GM12875 (cell line): ENCODE data around the gene DNPEP.

Source experiments
- H3K4me3 ChIP-seq: one replicate; pipeline ENCODE4 v1.5.1; 2011; ENCODE audit warnings: low read depth, low read length, control low read depth
- TF ChIP-seq, protein P1 (sequence below): IDR thresholded peaks from 2 replicates; pipeline ENCODE4 v1.5.1; 2011; ENCODE audit warnings: low read depth, mild to moderate bottlenecking, control low read depth, inconsistent platforms, low read length, moderate library complexity, borderline replicate concordance; ENCODE audit not compliant: insufficient read depth

Gene DNPEP

GRCh38 chr2:219380926-219381325 lies 6.8 kb downstream of the DNPEP start:
- H3K4me3 ChIP-seq = no peak overlapping the region
- TF ChIP-seq, protein P1, sequence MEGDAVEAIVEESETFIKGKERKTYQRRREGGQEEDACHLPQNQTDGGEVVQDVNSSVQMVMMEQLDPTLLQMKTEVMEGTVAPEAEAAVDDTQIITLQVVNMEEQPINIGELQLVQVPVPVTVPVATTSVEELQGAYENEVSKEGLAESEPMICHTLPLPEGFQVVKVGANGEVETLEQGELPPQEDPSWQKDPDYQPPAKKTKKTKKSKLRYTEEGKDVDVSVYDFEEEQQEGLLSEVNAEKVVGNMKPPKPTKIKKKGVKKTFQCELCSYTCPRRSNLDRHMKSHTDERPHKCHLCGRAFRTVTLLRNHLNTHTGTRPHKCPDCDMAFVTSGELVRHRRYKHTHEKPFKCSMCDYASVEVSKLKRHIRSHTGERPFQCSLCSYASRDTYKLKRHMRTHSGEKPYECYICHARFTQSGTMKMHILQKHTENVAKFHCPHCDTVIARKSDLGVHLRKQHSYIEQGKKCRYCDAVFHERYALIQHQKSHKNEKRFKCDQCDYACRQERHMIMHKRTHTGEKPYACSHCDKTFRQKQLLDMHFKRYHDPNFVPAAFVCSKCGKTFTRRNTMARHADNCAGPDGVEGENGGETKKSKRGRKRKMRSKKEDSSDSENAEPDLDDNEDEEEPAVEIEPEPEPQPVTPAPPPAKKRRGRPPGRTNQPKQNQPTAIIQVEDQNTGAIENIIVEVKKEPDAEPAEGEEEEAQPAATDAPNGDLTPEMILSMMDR = no peak

DNA sequence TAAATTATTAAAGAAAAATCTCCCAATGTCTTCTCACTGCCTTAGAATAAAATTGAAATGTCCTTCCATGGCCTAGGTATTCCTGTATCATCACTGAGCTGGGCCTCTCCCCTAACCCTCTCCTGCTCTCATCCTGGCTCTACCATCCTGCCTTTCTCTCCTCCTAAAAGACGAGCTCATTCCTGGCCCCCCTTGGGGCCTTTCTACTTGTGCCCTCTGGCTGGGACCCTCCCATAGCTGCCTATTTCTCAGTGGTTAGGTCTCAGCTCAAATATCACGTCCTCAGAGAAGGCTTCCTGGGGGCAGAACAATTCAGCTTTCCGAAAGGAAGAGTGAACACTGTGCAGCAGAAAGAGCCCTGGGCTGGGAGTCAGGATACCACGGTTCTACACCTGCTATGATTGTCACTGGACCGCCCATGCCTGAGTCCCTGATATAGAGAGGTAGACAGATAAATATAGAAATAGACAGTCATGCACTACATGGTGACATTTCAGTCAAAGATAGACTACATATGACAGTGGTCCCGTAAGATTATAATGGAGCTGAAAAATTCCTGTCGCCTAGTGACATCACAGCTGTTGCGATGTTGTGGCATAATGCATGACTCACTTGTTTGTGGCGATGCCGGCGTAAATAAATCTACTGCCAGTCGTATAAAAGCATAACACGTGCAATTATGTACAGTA lies 9.4 kb downstream of the DNPEP start:
- H3K4me3 ChIP-seq = no peak overlapping the region
- TF ChIP-seq, protein P1 = no peak

DNA sequence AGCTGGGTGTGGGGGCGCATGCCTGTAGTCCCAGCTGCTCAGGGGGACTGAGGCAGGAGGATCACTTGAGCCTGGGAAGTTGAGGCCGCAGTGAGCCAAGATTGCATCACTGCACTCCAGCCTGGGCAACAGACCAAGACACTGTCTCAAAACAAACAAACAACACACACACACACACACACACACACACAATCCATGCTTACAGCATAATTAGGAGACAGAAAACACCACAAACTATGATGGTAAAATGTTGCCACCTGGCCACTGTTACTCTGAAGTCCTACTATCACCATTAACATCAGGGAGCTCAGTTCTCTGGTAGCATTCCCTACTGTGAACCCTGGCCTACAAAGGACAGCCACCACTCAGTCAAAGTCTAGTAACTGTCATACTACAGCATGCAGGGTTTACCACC lies 18.3 kb downstream of the DNPEP start:
- no peak overlapping the region for H3K4me3 ChIP-seq

DNA sequence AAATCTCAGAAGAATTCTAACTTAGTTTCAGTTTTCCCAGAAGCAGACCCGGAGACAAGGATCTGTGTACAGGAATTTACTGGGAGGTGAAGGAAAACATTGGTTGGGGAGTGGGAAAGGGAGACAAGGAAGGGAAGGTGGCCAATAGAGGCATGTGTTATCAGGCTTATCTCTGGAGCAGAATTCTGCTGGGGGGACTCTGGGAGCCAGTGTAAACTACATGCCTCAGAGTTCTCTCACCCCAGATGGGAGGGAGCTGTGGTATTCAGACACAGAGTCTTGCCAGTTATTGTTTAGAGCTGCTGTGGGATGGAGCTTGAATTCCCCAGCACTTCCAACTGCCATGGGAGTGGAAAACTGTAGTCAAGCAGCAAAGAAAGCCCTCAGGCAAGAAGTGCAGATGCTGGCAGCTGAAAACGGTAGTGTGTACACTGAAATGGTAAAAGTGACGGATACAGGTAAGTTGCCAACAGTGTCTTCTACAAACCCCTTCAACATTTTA lies 19.0 kb downstream of the DNPEP start:
- TF ChIP-seq, protein P1 = no peak
- no peak overlapping the region for H3K4me3 ChIP-seq

More for the DNA sequence above, 18.3 kb downstream of the DNPEP start:
- TF ChIP-seq, protein P1 = no peak

DNA sequence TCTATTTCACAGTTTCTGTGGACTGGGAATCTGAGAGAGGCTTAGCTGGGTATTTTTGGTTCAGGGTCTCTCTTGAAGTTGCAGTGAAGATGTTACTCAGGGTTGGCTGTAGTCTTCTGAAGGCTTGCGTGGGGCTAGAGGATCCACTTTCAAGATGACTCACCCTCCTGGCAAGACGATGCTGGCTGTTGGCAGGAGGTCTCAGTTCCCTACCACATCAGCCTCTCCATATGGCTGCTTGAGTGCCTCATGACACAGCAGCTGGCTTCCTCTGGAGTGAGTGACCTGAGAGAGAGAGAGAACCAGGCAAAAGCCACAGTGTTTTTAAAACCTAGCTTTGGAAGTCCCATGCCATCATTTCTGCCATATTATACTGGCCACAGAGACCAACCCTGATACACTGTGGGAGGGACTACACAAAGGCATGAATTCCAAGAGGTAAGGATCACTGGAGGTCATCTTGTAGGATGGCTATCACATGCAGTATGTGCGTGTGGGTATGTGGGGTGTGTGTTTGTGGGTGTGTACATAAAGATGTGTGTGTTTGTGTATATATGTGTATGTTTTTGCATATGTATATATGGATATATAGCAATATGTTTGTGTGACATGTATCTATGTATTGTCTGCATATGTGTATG lies 25.1 kb downstream of the DNPEP start:
- no peak overlapping the region for H3K4me3 ChIP-seq
- TF ChIP-seq, protein P1 = no peak

GRCh38 chr2:219362072-219362471 lies 25.6 kb downstream of the DNPEP start:
- TF ChIP-seq, protein P1 = no peak

More at GRCh38 chr2:219362072-219362471, 25.6 kb downstream of the DNPEP start:
- no peak overlapping the region for H3K4me3 ChIP-seq
